Parathyroid adenoma (tissue), 2 donors: Measurements from ENCODE around the gene RNF144B.
"Not testable (repeated sequence)": the region's sequence is repeated elsewhere in the genome, so short reads cannot be mapped to it uniquely, and the experiment has no call there.

Source experiments
- H2AFZ ChIP-seq: fragments of 300-600 bp; sonication (generic); one replicate; pipeline ENCODE4 v1.7.0; 2017; ENCODE audit warnings: antibody characterized with exemption, mild to moderate bottlenecking
- H3K27ac ChIP-seq: fragments of 300-600 bp; sonication (generic); one replicate; pipeline ENCODE4 v1.7.0; 2017
- H3K27me3 ChIP-seq: fragments of 300-600 bp; sonication (generic); one replicate; pipeline ENCODE4 v1.7.0; 2017; ENCODE audit warnings: low read length; ENCODE audit not compliant: control insufficient read depth, insufficient read depth
- H3K36me3 ChIP-seq: fragments of 300-600 bp; sonication (generic); one replicate; pipeline ENCODE4 v1.7.0; 2017; ENCODE audit warnings: low read length; ENCODE audit not compliant: control insufficient read depth, insufficient read depth
- H3K4me1 ChIP-seq: fragments of 300-600 bp; sonication (generic); one replicate; pipeline ENCODE4 v1.7.0; 2017; ENCODE audit warnings: control low read depth
- H3K4me2 ChIP-seq: fragments of 300-600 bp; sonication (generic); one replicate; pipeline ENCODE4 v1.7.0; 2017; ENCODE audit warnings: low read length
- H3K4me3 ChIP-seq: fragments of 300-600 bp; sonication (generic); one replicate; pipeline ENCODE4 v1.7.0; 2017; ENCODE audit warnings: low read depth, low read length
- H3K79me2 ChIP-seq: fragments of 300-600 bp; sonication (generic); one replicate; pipeline ENCODE4 v1.7.0; 2017; ENCODE audit warnings: control low read depth
- H3K9ac ChIP-seq: fragments of 300-600 bp; sonication (generic); one replicate; pipeline ENCODE4 v1.7.0; 2017; ENCODE audit warnings: mild to moderate bottlenecking
- H3K9me3 ChIP-seq: fragments of 300-600 bp; sonication (generic); one replicate; pipeline ENCODE4 v1.7.0; 2017; ENCODE audit warnings: low read length; ENCODE audit not compliant: control insufficient read depth
- CTCF ChIP-seq: fragments of 300-600 bp; sonication (generic); IDR thresholded peaks from one replicate; pipeline ENCODE4 v1.7.0; 2017; ENCODE audit warnings: antibody characterized with exemption, mild to moderate bottlenecking
- donor health status: primary hyperparathyroidism.

RNF144B gene

GRCh38 chr6:18350712-18351111 is 36.4 kb upstream of the RNF144B start:
- TF ChIP-seq CTCF = no peak

GRCh38 chr6:18352001-18352400 is 35.1 kb upstream of the RNF144B start:
- Histone ChIP-seq H3K36me3 (no peaks in the 10 kb centered on the region), H3K9ac (no peak overlapping the region), H2AFZ (no peak overlapping the region), H3K4me2 (no peak overlapping the region), H3K4me3 (no peak overlapping the region), H3K27ac (no peak overlapping the region), H3K4me1 (no peaks in the 10 kb centered on the region), H3K79me2 (no peaks in the 10 kb centered on the region), H3K27me3 (no peaks in the 10 kb centered on the region), H3K9me3 (no peaks in the 10 kb centered on the region)
- no peak for TF ChIP-seq CTCF

More at GRCh38 chr6:18350712-18351111, 36.4 kb upstream of the RNF144B start:
- no peaks in the 10 kb centered on the region for H3K9me3 ChIP-seq
- no peaks in the 10 kb centered on the region for H3K36me3 ChIP-seq
- no peaks in the 10 kb centered on the region for H3K79me2 ChIP-seq
- no peaks in the 10 kb centered on the region for H3K4me1 ChIP-seq
- no peak overlapping the region for H3K4me2 ChIP-seq
- no peak overlapping the region for H3K4me3 ChIP-seq
- no peaks in the 10 kb centered on the region for H3K27me3 ChIP-seq
- no peak overlapping the region for H3K27ac ChIP-seq
- H3K9ac ChIP-seq = no peak overlapping the region
- no peak overlapping the region for H2AFZ ChIP-seq

GRCh38 chr6:18352842-18353241 is 34.3 kb upstream of the RNF144B start:
- Histone ChIP-seq H2AFZ (no peak overlapping the region), H3K36me3 (no peaks in the 10 kb centered on the region), H3K4me2 (no peak overlapping the region), H3K79me2 (no peaks in the 10 kb centered on the region), H3K27ac (no peak overlapping the region), H3K4me1 (no peaks in the 10 kb centered on the region), H3K9ac (no peak overlapping the region), H3K27me3 (no peaks in the 10 kb centered on the region), H3K9me3 (no peaks in the 10 kb centered on the region), H3K4me3 (no peak overlapping the region)
- no peak for TF ChIP-seq CTCF

- Histone ChIP-seq H3K9ac (no peak overlapping the region), H3K27me3 (no peaks in the 10 kb centered on the region), H3K79me2 (no peaks in the 10 kb centered on the region), H3K36me3 (no peaks in the 10 kb centered on the region), H2AFZ (no peak overlapping the region), H3K9me3 (no peaks in the 10 kb centered on the region), H3K4me1 (no peaks in the 10 kb centered on the region), H3K27ac (no peak overlapping the region), H3K4me2 (no peak overlapping the region), H3K4me3 (no peak overlapping the region)
- TF ChIP-seq CTCF = no peak
These were observed 33.9 kb upstream of the RNF144B start for GRCh38 chr6:18353251-18353650.

- not testable (repeated sequence) for H3K27me3 ChIP-seq, H3K4me3 ChIP-seq, H3K4me1 ChIP-seq, H3K79me2 ChIP-seq, H3K9me3 ChIP-seq, H3K27ac ChIP-seq, H3K36me3 ChIP-seq, H3K9ac ChIP-seq, H2AFZ ChIP-seq, H3K4me2 ChIP-seq
These were observed 29.6 kb upstream of the RNF144B start for GRCh38 chr6:18357546-18357945.
